GM12892 (cell line): ENCODE measurements around the gene KIZ.

Experiments used
- DNase-seq: peaks from one replicate; pipeline ENCODE4 v3.0.0; 2011; ENCODE audit not compliant: insufficient read length
- FAIRE-seq: peaks from 2 replicates; lab custom pipeline; 2011; peaks lifted over from hg19 to GRCh38; lab: Jason Lieb, UNC
- POLR2A ChIP-seq: IDR thresholded peaks from 2 replicates; pipeline ENCODE4 v1.6.1; 2011; ENCODE audit warnings: low read depth, low read length, control low read depth
- POLR2AphosphoS5 ChIP-seq: IDR thresholded peaks from 2 replicates; pipeline ENCODE4 v1.6.1; 2011; ENCODE audit warnings: low read depth, low read length, control low read depth
- TAF1 ChIP-seq: IDR thresholded peaks from 2 replicates; pipeline ENCODE4 v1.6.1; 2011; ENCODE audit warnings: low read depth, mild to moderate bottlenecking, control low read depth, low read length, borderline replicate concordance

The KIZ gene

DNA sequence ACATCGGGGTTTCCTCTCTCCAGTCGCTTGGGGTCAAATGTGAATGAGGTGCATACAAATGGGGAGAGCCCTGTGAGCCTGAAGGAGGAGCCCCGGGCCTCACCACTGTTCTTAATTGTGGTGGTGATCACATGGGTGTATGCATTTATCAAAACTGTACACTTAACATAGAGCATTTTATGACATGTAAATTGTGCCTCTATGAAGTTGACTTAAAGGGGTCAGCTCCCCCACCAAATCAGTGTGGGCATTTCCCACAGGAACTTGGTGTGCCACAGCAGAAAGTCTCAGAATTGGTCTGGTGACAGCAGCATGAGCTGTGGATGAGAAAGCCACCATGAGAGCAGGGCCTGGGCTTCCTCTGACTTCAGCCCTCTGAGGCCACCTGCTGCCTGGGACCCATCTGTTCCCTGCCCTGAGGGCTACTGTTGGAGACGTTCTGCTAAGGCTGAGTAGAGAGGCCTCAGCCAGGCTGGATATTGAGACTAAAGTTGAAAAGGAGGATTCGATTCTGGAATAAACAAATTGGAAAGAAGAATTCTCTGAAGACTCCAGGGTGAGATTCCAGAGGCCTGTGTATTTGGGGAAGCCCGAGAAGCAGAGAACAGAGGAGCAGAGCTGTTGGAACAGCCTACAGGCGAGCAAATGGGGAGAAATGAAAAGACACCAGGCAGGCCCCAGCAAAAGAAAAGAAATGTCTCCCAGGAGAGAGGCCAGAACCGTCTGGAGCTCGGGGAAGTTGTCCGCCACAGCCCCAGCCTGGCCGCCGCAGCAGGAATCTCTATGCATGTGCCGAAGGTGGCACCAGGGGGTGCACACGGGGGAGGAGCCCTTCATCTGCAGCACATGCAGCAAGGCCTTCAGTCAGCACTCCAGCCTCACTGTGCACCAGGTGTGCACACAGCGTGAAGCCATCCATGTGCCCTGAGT, 139.6 kb downstream of the KIZ start:
- FAIRE-seq: no peak
- no peak for DNase-seq
- TF ChIP-seq TAF1 (no peak), POLR2AphosphoS5 (no peak)

DNA sequence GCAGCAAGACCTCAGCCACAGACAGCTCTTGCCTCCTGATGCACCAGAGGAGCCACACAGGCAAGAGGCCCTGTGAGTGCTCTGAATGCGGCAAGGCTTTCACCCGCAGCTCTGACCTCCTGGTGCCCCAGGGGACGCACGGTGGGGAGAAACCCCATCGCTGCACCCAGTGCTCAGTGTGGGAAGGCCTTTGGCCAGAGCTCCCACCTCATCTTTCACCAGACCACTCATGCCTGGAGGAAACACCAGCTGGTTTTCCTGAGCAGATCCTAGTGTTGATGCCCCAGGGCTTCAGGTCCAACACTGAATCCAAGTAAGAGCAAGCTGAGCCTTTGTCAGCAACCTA, 140.3 kb downstream of the KIZ start:
- FAIRE-seq: no peak
- no peak for DNase-seq
- no peak for TF ChIP-seq TAF1
- TF ChIP-seq POLR2AphosphoS5: no peak
- no peak for TF ChIP-seq POLR2A

DNA sequence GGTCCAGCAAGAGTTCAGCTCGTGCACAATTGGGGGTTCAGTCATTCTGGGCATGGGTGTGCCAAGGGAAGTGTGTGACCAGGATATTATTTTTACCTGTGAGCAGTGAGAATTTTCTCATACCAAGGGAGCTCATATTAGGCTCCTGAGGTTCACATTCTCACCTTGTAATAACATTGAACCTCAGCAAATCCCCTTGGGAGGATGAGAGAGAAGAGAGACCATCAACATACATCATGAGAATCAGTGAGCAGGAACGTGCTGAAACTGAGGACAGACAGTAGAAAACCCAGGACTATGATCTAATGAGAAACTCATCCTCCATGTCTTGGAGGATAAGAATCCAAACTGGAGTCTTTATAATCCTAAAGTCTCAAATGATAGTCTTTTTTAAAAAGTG, 143.9 kb downstream of the KIZ start:
- FAIRE-seq: no peak

DNA sequence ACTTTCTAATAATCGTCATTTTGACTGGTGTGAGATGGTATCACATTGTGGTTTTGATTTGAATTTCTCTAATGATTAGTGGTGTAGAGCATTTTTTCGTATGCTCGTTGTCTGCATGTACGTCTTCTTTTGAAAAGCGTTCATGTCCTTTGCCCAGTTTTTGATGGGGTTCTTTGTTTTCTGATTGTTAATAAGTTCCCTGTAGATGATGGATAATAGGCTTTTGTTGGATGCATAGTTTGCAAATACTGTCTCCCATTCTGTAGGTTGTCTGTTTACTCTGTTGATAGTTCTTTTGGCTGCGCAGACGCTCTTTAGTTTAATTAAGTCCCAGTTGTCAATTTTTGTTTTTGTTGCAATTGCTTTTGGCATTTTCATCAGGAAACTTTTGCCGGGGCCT, 144.9 kb downstream of the KIZ start:
- FAIRE-seq (peak; percentile 17), DNase-seq (no peak)
- TF ChIP-seq POLR2AphosphoS5: no peak
- no peak for TF ChIP-seq POLR2A
- TF ChIP-seq TAF1: no peak

More for the DNA sequence above, 143.9 kb downstream of the KIZ start:
- no peak for TF ChIP-seq TAF1
- TF ChIP-seq POLR2A: no peak
- no peak for TF ChIP-seq POLR2AphosphoS5
- DNase-seq: no peak

DNA sequence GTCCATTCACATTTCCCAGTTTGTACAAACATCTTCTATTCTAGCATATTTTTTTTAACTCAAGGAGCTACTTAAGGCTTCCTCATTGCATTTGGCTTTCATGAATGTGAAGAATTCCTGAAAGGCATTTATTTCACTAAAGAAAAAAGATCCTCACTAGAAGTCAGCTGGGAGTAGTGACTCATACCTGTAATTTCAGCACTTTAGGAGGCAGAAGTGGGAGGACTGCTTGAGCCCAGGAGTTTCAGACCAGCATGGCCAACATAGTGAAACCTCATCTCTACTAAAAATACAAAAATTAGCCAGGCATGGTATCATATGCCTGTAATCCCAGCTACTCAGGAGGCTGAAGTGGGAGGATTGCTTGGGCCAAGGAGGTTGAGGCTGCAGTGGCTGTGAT, 146.4 kb downstream of the KIZ start:
- TF ChIP-seq POLR2AphosphoS5 (no peak), TAF1 (no peak), POLR2A (no peak)
- DNase-seq (no peak), FAIRE-seq (peak; percentile 61)

DNA sequence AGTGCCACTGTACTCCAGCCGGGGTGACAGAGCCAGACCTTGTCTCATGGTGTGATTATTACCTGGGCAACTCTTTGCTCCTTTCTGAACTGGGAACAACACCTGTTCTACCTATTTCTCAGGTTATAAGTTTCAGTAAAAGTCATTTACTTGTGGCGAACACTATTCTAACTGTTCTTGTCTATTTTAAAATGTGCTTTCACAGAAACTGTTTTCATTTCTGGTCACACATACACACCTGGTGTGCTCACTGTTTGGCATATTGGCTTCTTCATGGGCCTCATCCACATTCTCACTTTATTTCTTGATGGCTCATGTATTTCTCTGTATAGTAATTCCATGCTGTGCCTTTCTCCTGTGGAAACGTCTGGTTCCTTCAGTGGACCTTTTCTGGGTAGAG, 146.8 kb downstream of the KIZ start:
- peak; percentile 56 for FAIRE-seq
- TF ChIP-seq POLR2AphosphoS5: no peak
- no peak for TF ChIP-seq POLR2A
- TF ChIP-seq TAF1: no peak
- no peak for DNase-seq

DNA sequence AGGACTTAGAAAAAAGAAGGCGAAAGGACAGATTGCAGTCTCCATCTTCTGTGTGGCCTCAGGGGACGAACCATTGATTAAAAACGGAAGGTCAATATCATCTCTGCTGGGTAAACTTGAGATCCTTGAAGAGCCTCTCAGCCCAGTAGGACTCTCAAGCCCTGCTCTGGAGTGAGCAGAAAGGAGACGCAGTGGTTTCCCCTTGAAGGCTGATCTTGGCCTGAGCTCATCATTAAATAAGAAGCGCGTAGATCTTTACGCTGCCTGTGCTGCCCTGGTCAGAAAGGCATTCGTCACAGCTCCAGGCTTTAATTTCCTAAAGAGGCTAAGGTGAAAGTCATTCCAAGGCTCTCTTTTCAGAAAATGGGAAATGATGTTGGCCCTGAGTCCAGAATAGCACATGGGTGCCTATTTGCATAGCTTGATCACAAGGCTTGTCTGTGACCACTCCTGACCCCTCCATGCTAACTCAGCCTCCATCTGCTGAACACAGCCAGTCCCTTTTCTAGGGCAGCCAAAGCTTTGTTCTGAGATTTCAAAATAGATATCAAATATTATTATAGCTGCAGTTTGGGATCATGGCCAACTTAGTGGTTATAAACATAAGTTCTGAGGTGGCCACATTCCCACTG, 148.0 kb downstream of the KIZ start:
- no peak for FAIRE-seq
- no peak for DNase-seq

DNA sequence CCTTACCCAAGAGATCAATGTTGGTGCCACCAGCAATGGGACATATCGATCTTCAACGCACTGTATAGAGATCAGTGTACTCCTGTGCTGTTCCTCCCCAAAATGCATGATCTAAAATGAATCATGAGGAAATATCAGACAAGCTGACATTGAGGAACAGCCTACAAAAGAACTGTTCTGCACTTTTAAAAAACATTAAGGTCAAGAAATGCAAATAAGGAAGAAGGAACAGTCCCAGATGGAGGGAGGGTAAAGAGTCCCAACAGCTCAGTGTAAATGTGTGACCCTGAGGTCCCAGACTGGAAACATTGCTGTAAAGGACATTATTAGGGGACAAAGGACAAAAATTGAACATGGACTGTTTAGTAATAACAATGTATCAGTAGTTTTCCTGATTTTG, 152.9 kb downstream of the KIZ start:
- DNase-seq (no peak), FAIRE-seq (no peak)
- no peak for TF ChIP-seq TAF1
- no peak for TF ChIP-seq POLR2AphosphoS5
- no peak for TF ChIP-seq POLR2A

More for the DNA sequence above, 148.0 kb downstream of the KIZ start:
- no peak for TF ChIP-seq TAF1
- TF ChIP-seq POLR2AphosphoS5: no peak
- TF ChIP-seq POLR2A: no peak

DNA sequence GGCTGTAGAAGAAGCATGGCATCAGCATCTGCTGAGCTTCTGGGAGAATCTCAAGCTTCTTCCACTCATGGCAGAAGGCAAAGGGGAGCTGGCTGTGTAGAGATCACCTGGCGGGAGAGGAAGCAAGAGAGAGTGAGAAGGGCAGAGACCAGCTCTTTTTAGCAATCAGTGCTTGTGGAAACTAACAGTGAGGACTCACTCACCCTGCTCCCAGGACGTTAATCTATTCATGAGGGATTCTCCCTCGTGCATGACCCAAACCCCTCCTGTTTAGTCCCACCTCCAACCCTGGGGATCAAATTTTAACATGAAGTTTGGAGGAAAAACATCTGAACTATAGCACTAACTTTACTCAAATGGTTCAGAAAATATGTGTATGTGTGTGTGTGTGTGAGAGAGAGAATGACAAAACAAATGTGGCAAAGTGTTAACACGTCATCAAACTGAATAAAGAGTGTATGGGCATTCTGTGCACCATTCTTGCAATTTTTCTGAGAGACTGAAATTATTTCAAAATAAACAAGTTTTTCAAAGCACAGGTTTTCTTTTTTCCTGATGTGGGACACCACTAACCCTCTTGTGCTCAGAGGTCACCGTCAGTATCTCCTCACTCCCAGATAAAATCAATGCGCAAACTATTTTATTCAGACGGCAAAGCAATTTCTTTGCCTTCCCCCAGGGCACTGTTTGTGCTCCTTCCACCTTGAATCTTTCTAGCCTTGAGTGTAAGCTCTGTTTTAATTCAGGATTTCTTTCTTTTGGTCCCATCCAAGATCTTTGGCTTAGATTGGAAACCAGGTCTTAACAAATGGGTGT, 154.0 kb downstream of the KIZ start:
- TF ChIP-seq TAF1: no peak
- TF ChIP-seq POLR2AphosphoS5: no peak
- TF ChIP-seq POLR2A: no peak
- DNase-seq (no peak), FAIRE-seq (no peak)

DNA sequence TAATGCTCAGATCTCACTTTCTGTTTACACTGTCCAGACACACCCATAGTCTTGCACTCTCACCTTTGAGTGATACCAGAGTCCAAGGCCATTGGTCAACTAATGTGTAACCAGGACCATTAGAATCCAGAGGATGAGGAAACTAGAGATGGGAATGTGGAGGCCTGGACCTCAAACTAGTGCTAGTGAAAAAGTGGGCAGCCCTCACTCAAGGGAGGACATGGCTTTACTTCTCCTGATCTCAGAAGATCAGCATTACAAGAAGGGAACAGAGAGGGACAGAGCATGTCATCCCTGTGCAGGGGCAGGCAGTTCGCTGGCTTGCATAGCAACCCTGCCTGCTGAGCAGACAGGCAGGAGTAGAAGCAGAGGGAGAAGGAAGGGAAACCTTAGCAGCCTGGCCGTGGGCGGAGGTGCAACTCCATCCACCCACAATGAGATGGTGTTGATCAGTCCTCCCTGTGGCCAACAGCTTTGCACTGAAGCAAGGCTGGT, 154.7 kb downstream of the KIZ start:
- TF ChIP-seq POLR2AphosphoS5: no peak
- no peak for TF ChIP-seq POLR2A
- TF ChIP-seq TAF1: no peak
- FAIRE-seq: peak; percentile 5
- no peak for DNase-seq

DNA sequence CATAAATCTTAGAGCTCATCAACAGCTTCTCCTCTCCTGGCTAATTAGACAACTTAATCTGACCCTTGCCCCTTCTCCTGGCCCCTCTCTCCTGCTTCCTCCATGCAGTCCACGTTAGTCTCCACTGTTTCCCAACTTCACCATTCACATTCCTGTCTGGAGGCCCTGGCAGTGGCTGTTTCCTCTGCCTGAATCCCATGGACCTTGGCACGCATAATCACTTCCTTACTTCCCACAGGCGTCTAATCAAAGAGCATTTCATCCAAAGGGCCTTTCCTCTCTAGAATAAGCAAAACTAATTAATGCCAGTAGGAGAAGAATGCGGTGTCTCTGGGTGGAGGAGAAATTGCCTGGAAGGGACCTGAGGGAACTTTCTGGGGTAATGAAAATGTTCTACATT, 160.9 kb downstream of the KIZ start:
- no peak for TF ChIP-seq POLR2A
- TF ChIP-seq TAF1: no peak
- TF ChIP-seq POLR2AphosphoS5: no peak
- DNase-seq (no peak), FAIRE-seq (no peak)
